Spleen (tissue), 7 donors: ENCODE measurements around the gene CEP63.

ENCODE experiments used
- POLR2A ChIP-seq, 3 donors: fragments of 450-650 bp; IDR thresholded peaks; one replicate each; pipeline ENCODE4 v1.5.1; 2017; ENCODE audit warnings: antibody characterized with exemption in 3 of 3, mild to moderate bottlenecking in 1 of 3
- TF ChIP-seq, protein P1 (sequence below), 11 experiments: fragments of 200-600 bp in 7 of 11; fragments of 450-650 bp in 4 of 11; sonication (generic) in 4 of 11; IDR thresholded peaks in 8 of 11; conservative IDR thresholded peaks in 3 of 11; 1 replicate in 7 of 11; 2 replicates in 4 of 11; pipeline versions ENCODE4 v1.4.0 to v1.8.0; 2016 to 2021; ENCODE audit warnings: antibody characterized with exemption in 11 of 11, inconsistent platforms in 4 of 11, mild to moderate bottlenecking in 1 of 11
- donor health status: DM: no; HTN: no; CAD: no; lungs with moderate emphysema.
- donor health status: DM: no; HTN: no; CAD: no.
- donor health status: DM: no; HTN: no; CAD: no.

DNA sequence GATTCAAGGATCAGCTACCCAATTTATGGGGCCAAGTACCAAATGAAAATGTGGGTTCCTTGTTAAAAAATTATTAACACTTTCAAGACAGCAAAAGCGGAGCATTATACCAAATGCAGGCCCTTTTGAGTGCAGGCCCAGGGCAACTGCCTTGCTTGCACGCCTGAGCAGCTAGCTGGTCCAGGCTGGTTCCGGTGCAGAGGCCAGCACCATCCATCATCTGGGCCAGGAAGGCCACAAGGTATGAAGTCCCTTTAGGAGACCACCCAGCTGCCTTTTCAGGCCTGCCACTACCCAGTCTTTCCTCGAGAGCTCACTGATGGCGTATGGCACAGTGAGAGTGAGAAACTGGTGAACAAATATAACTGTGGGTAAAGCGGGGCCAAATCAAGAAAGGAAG lies 13.0 kb upstream of the CEP63 start:
- TF ChIP-seq, protein P1, sequence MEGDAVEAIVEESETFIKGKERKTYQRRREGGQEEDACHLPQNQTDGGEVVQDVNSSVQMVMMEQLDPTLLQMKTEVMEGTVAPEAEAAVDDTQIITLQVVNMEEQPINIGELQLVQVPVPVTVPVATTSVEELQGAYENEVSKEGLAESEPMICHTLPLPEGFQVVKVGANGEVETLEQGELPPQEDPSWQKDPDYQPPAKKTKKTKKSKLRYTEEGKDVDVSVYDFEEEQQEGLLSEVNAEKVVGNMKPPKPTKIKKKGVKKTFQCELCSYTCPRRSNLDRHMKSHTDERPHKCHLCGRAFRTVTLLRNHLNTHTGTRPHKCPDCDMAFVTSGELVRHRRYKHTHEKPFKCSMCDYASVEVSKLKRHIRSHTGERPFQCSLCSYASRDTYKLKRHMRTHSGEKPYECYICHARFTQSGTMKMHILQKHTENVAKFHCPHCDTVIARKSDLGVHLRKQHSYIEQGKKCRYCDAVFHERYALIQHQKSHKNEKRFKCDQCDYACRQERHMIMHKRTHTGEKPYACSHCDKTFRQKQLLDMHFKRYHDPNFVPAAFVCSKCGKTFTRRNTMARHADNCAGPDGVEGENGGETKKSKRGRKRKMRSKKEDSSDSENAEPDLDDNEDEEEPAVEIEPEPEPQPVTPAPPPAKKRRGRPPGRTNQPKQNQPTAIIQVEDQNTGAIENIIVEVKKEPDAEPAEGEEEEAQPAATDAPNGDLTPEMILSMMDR (IDR thresholded peaks at IDR 0.05 in 8 of 11, conservative IDR thresholded peaks at IDR 0.05 in 3 of 11): no peak
- no peak for TF ChIP-seq POLR2A (IDR thresholded peaks at IDR 0.05)
